Ramos (cell line): Measurements from ENCODE around the gene TM4SF4.

Experiments used
- in situ Hi-C: fragments of 300-500 bp; cut with MboI; formaldehyde crosslinking; loops from one replicate; pipeline ENCODE4 v1.14.3; 2022; ENCODE audit warnings: low sequenced_read_pairs; ENCODE audit not compliant: unreplicated experiment

The TM4SF4 gene

GRCh38 chr3:149506540-149506939 lies 32.0 kb downstream of the TM4SF4 start:
- in situ Hi-C loops: no loop called here

GRCh38 chr3:149506965-149507364 lies 32.5 kb downstream of the TM4SF4 start:
- in situ Hi-C loops: no loop called here

- in situ Hi-C loops: no loop called here
Observed at GRCh38 chr3:149507491-149508324, 33.2 kb downstream of the TM4SF4 start.

GRCh38 chr3:149509526-149509925 lies 35.0 kb downstream of the TM4SF4 start:
- in situ Hi-C loops: no loop called here

GRCh38 chr3:149510480-149510879 lies 36.0 kb downstream of the TM4SF4 start:
- in situ Hi-C loops: no loop called here

GRCh38 chr3:149511040-149511626 lies 36.6 kb downstream of the TM4SF4 start:
- in situ Hi-C loops: no loop called here

GRCh38 chr3:149512073-149512782 lies 37.7 kb downstream of the TM4SF4 start:
- in situ Hi-C loops: no loop called here

GRCh38 chr3:149514471-149514870 lies 40.0 kb downstream of the TM4SF4 start:
- in situ Hi-C loops: no loop called here

GRCh38 chr3:149515249-149515648 lies 40.8 kb downstream of the TM4SF4 start:
- in situ Hi-C loops: no loop called here

GRCh38 chr3:149516920-149517319 lies 42.4 kb downstream of the TM4SF4 start:
- in situ Hi-C loops: no loop called here

GRCh38 chr3:149519912-149520311 lies 45.4 kb downstream of the TM4SF4 start:
- in situ Hi-C loops: no loop called here

GRCh38 chr3:149523512-149524299 lies 49.2 kb downstream of the TM4SF4 start:
- in situ Hi-C loops: no loop called here

- in situ Hi-C loops: no loop called here
Observed at GRCh38 chr3:149527531-149528339, 53.2 kb downstream of the TM4SF4 start.

- in situ Hi-C loops: no loop called here
Observed at GRCh38 chr3:149528340-149528650, 53.8 kb downstream of the TM4SF4 start.

GRCh38 chr3:149529099-149529498 lies 54.6 kb downstream of the TM4SF4 start:
- in situ Hi-C loops: no loop called here

- in situ Hi-C loops: no loop called here
Observed at GRCh38 chr3:149532489-149533180, 58.1 kb downstream of the TM4SF4 start.

- in situ Hi-C loops: no loop called here
Observed at GRCh38 chr3:149534082-149534481, 59.6 kb downstream of the TM4SF4 start.

- in situ Hi-C loops: no loop called here
Observed at GRCh38 chr3:149534671-149535332, 60.3 kb downstream of the TM4SF4 start.

GRCh38 chr3:149535333-149535685 lies 60.8 kb downstream of the TM4SF4 start:
- in situ Hi-C loops: no loop called here
